ENCODE data around the gene LAMA2.

The LAMA2 gene, protein sequence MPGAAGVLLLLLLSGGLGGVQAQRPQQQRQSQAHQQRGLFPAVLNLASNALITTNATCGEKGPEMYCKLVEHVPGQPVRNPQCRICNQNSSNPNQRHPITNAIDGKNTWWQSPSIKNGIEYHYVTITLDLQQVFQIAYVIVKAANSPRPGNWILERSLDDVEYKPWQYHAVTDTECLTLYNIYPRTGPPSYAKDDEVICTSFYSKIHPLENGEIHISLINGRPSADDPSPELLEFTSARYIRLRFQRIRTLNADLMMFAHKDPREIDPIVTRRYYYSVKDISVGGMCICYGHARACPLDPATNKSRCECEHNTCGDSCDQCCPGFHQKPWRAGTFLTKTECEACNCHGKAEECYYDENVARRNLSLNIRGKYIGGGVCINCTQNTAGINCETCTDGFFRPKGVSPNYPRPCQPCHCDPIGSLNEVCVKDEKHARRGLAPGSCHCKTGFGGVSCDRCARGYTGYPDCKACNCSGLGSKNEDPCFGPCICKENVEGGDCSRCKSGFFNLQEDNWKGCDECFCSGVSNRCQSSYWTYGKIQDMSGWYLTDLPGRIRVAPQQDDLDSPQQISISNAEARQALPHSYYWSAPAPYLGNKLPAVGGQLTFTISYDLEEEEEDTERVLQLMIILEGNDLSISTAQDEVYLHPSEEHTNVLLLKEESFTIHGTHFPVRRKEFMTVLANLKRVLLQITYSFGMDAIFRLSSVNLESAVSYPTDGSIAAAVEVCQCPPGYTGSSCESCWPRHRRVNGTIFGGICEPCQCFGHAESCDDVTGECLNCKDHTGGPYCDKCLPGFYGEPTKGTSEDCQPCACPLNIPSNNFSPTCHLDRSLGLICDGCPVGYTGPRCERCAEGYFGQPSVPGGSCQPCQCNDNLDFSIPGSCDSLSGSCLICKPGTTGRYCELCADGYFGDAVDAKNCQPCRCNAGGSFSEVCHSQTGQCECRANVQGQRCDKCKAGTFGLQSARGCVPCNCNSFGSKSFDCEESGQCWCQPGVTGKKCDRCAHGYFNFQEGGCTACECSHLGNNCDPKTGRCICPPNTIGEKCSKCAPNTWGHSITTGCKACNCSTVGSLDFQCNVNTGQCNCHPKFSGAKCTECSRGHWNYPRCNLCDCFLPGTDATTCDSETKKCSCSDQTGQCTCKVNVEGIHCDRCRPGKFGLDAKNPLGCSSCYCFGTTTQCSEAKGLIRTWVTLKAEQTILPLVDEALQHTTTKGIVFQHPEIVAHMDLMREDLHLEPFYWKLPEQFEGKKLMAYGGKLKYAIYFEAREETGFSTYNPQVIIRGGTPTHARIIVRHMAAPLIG (N-terminal part only)

DNA sequence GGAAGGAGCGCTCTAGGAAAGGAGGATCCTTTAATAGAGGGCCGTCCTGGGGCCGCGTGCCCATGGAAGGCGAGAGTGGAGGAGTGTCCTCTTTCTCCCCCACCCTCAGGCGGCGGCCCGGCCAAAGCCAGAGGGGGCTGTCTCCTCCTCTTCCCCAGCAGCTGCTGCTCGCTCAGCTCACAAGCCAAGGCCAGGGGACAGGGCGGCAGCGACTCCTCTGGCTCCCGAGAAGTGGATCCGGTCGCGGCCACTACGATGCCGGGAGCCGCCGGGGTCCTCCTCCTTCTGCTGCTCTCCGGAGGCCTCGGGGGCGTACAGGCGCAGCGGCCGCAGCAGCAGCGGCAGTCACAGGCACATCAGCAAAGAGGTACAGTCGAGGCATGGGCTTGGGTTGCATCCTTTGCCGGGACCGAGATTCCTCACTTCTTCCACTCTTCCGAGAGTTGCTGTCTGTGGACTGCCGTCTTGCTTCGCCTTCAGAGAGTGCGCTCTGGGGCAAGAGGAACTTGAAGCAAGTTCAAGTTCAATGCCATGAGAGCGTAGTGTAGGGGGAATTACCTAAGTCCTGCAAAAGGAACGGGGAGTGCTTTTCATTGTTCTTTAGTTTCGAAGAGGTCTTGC lies at the start of gene LAMA2:
TSS of gene LAMA2 (plus strand) at position 148 of the 621 bp plus-strand sequence. CDS start at position 256, 108 bp downstream.
- DNase-seq: peak; percentile 34
- in situ Hi-C loops (cut with HindIII; ENCODE audit: low pct_ligation_motif_present, low pct_unique_long_range_greater_than_20kb, low sequenced_read_pairs): no loop called here

DNA sequence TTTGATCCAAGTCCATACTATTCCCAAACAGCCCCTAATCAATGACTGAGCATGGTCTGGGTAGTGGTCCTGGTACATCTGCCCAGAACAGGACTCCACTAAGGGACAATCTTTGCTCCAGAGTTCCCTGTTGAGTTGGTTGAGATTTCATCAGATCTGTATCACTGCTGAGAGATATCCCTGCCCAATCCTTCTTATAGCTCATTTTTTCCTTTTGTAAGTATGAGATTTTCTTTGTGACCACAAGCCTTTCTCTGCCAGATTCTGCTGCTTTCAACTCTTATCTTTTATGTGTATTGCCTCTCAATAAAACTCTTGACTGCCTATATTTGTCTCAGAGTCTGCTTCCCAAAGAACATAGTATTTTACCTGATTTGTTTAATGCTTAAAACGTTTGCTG lies 46.2 kb upstream of the LAMA2 start:
- in situ Hi-C loops (cut with HindIII; ENCODE audit: low pct_ligation_motif_present, low pct_unique_long_range_greater_than_20kb, low sequenced_read_pairs): no loop called here
- DNase-seq: no peak

DNA sequence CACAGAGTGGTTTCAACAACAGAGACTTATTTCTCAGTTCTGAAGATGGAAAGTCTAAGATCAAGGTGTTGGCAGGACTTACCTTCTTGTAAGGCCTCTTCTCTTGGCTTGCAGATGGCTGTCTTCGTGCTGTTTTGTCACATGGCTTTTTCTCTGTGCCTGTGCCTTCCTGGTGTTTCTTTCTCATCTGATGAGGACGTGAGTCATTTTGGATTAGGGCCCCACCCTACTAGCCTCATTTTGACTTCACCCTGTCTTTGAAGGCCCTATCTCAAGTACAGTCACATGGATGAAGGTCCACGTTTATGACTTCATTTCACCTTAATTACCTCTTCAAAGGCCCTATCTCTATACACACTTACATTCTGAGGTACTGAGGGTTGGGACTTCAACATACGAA lies 41.4 kb upstream of the LAMA2 start:
- in situ Hi-C loops (cut with HindIII; ENCODE audit: low pct_ligation_motif_present, low pct_unique_long_range_greater_than_20kb, low sequenced_read_pairs): no loop called here
- no peak for DNase-seq

DNA sequence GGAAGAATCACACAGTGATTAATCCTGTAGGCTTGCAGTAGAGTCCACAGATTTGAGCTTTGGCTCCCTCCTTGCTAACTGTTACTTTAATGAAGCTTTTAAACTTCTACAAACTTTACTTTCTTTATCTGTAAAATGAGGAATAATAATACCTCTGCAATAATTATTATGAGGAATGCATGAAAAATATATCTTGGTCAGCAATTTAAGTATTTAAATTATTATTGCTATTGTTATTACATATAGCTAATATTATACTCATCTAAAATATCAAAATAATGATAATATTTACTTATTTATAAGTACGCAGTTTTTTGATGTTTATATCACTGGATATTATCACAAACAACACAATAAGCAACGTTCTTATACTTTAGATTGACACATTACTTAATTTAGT lies 38.3 kb upstream of the LAMA2 start:
- no peak for DNase-seq
- in situ Hi-C loops (cut with HindIII; ENCODE audit: low pct_ligation_motif_present, low pct_unique_long_range_greater_than_20kb, low sequenced_read_pairs): no loop called here

DNA sequence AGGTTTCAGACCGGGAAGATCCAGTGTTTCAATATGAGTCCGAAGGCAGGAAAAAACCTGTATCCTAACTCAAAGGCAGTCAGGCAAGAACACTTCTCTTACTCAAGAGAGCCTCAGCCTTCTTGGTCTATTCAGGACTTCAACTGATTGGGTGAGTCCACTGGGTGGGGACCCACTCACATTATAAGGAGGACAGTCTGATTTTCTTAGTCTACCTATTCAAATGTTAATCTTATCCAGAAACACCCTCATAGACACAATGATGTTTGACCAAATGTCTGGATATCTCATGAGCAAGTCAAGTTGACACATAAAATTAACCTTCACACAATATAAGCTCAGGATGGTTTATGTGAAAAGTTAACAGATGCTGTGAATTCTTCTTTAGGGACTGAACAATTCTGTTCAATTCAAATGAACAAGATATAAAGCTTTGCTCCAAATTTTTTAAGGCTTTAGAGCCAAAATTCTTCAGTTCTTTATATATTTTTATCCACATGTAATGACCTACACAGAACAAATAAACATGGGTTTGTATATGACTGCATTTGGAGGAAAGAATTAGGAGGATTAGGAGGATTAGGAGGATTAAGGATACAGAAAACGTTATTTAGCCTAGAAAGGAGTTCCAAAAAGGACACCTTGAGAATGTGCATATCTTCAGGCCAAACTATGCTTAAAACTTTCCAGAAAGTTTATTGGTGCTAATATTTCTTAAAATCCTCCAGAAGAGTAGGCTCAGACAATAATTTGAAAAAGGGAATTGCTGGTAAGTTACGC lies 35.3 kb upstream of the LAMA2 start:
- no peak for DNase-seq
- in situ Hi-C loops (cut with HindIII; ENCODE audit: low pct_ligation_motif_present, low pct_unique_long_range_greater_than_20kb, low sequenced_read_pairs): no loop called here

DNA sequence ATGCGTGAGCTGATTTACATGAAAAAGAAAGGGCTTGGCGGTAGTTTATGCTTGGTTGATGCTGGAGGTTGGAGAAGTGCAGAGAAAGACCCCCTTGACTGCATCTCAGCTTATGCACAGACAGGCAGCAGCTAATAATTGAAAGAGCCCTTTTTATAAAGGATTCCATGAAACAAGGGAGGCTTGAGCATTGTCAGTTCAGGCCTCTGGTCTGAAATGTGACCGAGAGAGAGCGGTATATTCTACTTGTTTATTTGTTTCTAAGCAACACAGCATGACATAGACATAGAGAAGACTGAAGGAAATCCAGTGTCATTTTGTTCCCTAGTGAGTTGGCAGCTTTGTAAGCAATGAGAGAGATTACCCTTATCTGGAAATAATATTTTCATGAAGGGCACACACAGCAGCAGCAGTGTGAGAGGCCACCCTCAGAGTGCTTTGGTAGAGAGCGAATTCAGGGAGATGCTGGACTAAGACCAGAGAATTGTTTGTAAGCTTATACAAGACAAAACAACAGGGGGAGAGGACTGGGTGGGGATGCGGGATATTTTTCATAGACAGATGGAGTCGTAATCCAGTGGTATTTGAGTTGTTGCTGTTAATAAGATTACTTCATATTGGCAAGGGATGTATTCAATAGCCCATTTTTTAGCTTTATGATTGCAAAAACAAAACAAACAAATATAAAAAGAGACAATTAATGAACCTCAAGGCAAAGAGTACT lies 34.6 kb upstream of the LAMA2 start:
- DNase-seq: no peak
- in situ Hi-C loops (cut with HindIII; ENCODE audit: low pct_ligation_motif_present, low pct_unique_long_range_greater_than_20kb, low sequenced_read_pairs): no loop called here

DNA sequence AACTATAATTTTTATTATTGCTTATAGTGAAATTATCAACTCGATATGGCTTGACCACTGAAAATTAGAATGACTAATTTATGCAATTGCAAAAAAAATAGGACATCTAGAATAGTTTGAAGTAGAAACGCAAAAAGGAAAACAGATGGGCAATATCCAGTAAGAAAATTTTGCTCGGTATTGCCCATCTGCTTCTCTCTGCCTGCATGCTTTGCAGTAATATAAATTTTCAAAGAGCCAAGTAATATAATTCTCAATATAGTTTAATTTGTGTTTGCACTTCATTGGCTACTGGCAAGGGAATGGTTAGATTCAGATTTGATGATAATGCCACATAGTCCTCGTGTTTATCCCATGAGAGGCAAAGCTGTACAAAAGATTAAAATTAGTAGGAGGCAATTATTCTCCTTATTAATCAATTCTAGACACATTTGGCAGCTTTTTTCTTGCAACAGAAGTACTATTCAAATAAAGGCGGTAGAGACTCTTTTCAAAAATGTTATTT lies 27.3 kb upstream of the LAMA2 start:
- DNase-seq: no peak
- in situ Hi-C loops (cut with HindIII; ENCODE audit: low pct_ligation_motif_present, low pct_unique_long_range_greater_than_20kb, low sequenced_read_pairs): no loop called here

DNA sequence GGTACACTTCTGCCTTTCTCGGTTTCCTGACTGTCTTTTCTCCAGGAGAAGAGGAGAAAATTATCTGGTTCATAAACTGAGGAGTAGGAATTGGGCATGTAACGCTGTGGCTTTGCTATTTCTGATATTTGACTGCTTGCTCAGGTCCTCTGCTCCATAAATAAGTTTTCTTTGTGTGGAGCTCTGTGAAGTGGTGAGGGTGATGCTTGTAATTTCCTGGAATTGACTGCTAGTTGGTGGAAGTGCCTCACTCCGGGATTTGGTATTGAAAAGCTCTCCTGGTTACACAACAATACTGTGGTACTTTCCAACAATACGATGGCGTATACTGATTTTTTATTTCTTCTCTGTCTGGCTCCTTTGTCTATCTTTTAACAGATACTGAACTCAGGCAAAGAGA lies 25.1 kb upstream of the LAMA2 start:
- no peak for DNase-seq
- in situ Hi-C loops (cut with HindIII; ENCODE audit: low pct_ligation_motif_present, low pct_unique_long_range_greater_than_20kb, low sequenced_read_pairs): no loop called here

DNA sequence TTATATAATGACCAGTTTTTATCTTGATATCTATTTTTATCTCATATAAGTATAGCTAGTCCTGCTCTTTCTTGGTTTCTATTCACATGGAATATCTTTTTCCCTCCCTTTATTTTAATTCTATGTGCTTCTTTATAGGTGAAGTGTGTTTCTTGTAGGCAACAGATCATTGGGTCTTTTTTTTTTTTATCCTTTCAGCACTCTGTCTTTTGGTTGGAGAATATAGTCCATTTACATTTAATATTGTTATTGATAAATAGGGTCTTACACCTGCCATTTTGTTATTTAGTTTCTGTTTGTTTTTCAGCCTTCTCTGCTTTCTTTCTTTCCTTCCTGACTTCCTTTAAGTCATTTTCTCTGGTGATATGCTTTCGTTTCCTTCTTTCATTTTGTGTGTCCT lies 22.2 kb upstream of the LAMA2 start:
- DNase-seq: no peak
- in situ Hi-C loops (cut with HindIII; ENCODE audit: low pct_ligation_motif_present, low pct_unique_long_range_greater_than_20kb, low sequenced_read_pairs): no loop called here

DNA sequence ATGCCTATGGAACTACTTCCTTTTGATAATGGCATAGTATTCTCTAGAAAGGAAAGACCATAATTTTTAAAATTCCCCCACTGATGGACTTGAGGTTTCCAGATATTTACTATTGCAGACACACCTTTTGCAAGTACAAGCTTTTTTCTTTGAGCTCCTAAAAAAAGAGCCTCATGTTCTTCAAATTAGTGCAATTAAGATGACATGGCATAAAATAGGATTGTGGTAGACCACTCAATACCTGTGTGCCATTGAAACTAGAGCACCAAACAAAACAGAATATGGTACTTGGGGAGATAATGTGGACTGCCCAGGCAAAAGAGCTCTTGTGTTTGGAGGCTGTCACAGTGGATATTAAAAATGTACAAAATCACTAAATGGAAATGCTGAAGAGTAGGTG lies 19.0 kb upstream of the LAMA2 start:
- in situ Hi-C loops (cut with HindIII; ENCODE audit: low pct_ligation_motif_present, low pct_unique_long_range_greater_than_20kb, low sequenced_read_pairs): no loop called here
- DNase-seq: no peak

DNA sequence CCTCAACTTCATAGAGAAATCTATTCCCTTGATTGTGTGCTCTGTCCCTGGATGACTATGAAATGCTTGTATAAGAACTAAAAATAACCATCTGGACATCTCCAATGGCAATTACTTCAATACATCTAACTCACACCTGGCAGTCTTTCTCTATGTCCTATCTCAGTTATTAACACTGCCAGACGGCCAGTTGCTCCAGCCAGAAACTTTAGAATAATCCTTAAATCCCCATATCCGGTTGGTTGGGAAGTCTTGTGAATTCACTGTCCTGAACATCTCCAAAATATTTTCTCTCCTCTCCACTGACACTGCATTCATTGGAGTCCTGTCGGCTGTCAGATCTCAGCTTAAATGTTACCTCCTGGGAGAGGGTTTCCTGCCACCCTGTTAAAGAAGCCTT lies 12.2 kb upstream of the LAMA2 start:
- in situ Hi-C loops (cut with HindIII; ENCODE audit: low pct_ligation_motif_present, low pct_unique_long_range_greater_than_20kb, low sequenced_read_pairs): no loop called here
- DNase-seq: no peak

DNA sequence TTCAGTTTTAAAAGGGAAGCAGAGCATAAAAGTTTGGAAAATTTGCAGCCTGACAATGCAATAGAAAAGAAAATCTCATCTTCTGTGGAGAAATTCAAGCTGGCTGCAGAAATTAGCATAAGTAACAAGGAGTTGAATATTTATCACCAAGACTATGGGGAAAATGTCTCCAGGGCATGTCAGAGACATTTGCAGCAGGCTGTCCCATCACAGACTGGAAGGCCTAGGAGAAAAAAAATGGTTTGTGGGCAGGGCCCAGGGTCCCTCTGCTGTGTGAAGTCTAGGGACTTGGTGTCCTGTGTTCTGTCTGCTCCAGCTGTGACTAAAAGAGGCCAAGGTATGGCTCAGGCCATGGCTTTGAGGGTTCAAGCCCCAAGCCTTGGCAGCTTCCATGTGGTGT lies 8.1 kb upstream of the LAMA2 start:
- in situ Hi-C loops (cut with HindIII; ENCODE audit: low pct_ligation_motif_present, low pct_unique_long_range_greater_than_20kb, low sequenced_read_pairs): no loop called here
- DNase-seq: no peak

DNA sequence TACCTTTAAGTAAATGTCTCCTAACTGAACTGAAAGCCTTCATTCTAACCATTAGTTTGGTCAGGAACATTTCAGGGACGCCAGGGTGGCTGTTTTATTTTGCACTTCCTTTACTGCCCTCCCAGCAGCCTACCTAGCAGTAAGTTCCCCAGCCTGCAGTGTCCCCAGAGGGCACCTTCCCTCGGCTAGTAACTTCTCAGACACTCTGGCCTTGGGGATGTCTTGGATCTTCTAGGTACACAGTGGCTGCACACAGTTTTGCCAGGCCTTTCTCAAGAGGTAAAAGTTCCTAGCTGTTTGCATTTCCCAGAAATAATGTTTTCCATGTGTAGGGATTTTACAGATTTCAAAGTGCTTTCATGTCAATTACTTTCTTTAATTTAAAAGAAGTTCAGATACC lies 378 bp upstream of the LAMA2 start:
- in situ Hi-C loops (cut with HindIII; ENCODE audit: low pct_ligation_motif_present, low pct_unique_long_range_greater_than_20kb, low sequenced_read_pairs): no loop called here
- DNase-seq: no peak

DNA sequence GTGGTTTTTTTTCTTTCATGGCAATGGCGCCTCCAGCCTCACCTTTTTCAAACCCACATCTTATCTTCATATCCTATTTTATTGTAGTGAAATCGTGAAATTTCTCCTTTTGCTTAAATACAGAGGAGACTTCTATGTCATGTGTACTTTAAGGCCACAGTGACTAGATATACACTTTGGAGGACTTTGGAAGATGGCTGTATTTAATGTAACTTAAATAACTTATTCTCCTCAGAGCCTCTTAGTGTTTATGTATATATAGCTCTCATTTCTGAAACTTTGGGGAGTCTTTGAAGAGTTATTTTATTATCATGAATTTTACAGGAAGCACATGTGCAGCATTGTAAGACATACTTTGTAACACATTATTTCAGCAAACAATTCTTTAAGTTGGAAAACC lies 968 bp downstream of the LAMA2 start:
- DNase-seq: no peak
- in situ Hi-C loops (cut with HindIII; ENCODE audit: low pct_ligation_motif_present, low pct_unique_long_range_greater_than_20kb, low sequenced_read_pairs): no loop called here

DNA sequence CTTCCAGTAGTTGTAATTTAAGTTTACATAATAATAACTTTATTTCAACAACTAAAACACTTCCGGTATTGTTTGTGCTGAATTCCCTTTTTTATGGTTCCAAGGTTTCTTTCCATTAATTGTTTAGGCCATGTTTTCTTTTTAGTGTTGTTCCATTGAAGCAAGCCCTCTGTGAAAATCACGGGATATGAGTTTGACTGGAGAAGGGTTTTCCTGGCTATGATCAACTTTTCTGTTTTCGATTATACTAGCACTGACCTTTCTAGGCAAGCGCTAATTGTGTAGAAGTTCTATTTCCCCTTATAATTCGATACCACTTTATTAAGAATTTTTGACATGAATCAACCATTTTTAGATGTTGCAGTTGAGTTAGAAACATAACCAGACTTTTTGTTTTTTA lies 2.4 kb downstream of the LAMA2 start:
- DNase-seq: no peak
- in situ Hi-C loops (cut with HindIII; ENCODE audit: low pct_ligation_motif_present, low pct_unique_long_range_greater_than_20kb, low sequenced_read_pairs): no loop called here

DNA sequence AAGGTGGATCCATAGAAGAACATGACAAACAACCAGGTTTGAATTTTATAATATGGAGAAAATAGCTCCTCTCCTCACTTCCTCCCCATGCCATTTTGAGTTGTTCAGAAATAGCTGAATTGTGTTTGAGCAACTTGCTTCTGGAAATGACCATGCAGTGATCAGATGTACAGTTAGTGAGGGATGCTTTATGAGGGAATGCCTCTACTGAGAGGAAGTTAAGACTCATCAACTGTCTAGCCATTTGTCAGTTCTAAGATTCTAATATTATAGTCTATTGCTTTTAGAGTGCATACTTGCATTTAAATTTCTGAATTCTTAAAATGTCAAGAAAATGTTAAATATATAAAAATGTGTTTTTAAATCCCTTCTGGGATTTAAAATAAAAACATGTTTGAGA lies 3.8 kb downstream of the LAMA2 start:
- in situ Hi-C loops (cut with HindIII; ENCODE audit: low pct_ligation_motif_present, low pct_unique_long_range_greater_than_20kb, low sequenced_read_pairs): no loop called here
- DNase-seq: no peak

DNA sequence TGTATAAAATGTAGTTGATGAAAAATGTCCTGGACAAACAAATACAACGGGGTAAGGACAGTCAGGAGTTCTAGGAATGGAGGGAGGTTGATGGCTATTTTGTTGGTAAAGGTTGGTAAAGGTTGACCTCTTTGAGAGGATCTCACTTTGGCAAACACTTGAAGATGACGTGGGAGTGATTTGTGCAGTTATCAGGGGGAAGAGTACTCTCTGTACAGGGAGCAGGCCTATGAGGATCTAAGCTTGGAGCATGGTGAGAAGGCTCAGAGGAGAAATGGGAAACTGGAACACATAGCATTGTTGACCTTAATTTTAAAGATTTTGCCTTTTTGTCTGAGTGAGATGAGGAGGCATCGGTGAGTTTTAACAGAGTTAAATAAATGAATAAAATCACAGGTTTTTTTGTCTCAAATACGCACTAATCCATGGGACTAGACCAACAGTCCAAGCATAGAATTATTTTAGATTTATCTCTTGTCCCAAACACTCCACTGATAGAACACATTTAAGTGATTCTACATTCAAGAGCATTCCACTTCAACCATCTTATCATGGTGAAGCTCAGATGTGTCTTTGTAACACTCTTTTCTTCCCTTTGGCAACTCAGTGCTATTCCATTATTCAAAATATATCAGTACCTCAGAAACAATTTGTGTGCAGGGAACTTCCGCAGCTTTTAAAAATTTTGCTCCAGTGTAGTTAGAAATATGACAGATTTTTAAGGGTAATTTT lies 5.7 kb downstream of the LAMA2 start:
- no peak for DNase-seq
- in situ Hi-C loops (cut with HindIII; ENCODE audit: low pct_ligation_motif_present, low pct_unique_long_range_greater_than_20kb, low sequenced_read_pairs): no loop called here
